HG02678 (cell line): ENCODE results near the gene DGKQ.

ENCODE experiments used
- ATAC-seq: cut with Tn5 transposase; IDR thresholded peaks from one replicate; pipeline ENCODE4 v1.9.1; 2021; ENCODE audit warnings: mild to moderate bottlenecking, moderate library complexity; ENCODE audit not compliant: unreplicated experiment

DGKQ gene

DNA sequence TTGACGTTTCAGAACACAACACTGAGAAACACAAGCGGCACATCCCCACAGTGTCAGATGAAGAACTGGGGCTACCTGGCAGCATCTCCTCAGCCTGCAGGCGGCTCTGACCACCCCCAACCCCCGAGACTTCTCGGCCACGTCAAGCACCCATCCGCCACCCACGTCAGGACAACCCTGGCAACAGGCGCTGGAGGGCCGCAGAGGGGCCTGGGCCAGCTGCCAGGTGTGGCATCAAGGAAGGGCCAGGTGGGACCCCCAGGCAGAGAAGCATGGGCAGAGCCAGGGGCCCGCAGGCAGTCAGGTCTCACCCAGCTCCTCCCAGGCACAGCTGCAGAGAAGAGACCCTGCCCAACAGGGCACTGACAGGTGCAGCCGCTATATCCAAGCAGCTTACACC, 63.5 kb downstream of the DGKQ start:
- ATAC-seq = no peak

DNA sequence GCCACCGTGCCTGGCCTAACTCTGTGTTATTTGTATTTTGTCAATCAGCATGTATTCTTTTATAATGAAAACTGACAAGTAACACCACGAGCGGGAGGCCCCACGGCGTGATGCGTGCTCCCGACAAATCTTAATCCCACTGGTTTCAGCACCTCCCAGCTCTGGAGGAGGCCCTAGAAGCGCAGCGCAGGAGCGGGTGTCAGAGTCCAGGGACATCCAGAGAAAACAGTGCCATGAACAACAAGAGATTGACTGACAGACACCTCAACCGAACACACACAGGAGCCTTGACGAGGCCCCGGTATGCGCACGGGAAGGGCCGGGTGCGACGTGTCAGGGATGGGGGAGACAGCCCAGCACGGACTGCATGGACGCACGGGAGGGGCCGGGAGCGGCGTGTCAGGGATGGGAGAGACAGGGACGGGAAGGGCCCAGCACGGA, 64.2 kb downstream of the DGKQ start:
- no peak for ATAC-seq
